Upper lobe of left lung (tissue), 6 donors: ENCODE measurements around the gene POLR2I. TPM values are rescaled to one million over a fixed set of nuclear protein-coding genes. Genes with fewer than 3 reads are reported as not detected.
"Not testable (repeated sequence)": the region's sequence is repeated elsewhere in the genome, so short reads cannot be mapped to it uniquely, and the experiment has no call there.

ENCODE experiments used
- ATAC-seq, 2 donors: fragments of 200-7000 bp; cut with Tn5 transposase; one replicate each; pipeline ENCODE4 v1.9.1; 2022; ENCODE audit warnings: mild to moderate bottlenecking in 2 of 2, moderate library complexity in 2 of 2; ENCODE audit not compliant: low FRiP score in 2 of 2
- DNase-seq, 2 donors: peaks; one replicate each; pipeline ENCODE4 v3.0.0-alpha.2; 2019 to 2020
- H3K27ac ChIP-seq, 4 donors: fragments of 200-600 bp; sonication (generic); one replicate each; pipeline ENCODE4 v1.5.1; 2016 to 2019
- H3K27me3 ChIP-seq, 4 donors: fragments of 200-600 bp; sonication (generic); one replicate each; pipeline ENCODE4 v1.5.1; 2017 to 2019
- H3K36me3 ChIP-seq, 4 donors: fragments of 200-600 bp; sonication (generic); one replicate each; pipeline ENCODE4 v1.5.1; 2016 to 2019
- H3K4me1 ChIP-seq, 4 donors: fragments of 200-600 bp; sonication (generic); one replicate each; pipeline ENCODE4 v1.5.1; 2018 to 2019
- H3K4me3 ChIP-seq, 4 donors: fragments of 200-600 bp; sonication (generic); one replicate each; pipeline ENCODE4 v1.5.1; 2017 to 2019; ENCODE audit warnings: mild to moderate bottlenecking in 2 of 4, moderate library complexity in 1 of 4
- H3K9me3 ChIP-seq, 4 donors: fragments of 200-600 bp; sonication (generic); one replicate each; pipeline ENCODE4 v1.5.1; 2018 to 2019
- EP300 ChIP-seq, 4 donors: sonication (generic); formaldehyde crosslinking; IDR thresholded peaks; one replicate each; pipeline ENCODE4 v1.5.1; 2017; ENCODE audit warnings: antibody characterized with exemption in 4 of 4, control low read depth in 2 of 4
- POLR2A ChIP-seq, 4 donors: fragments of 450-650 bp; IDR thresholded peaks; one replicate each; pipeline ENCODE4 v1.5.1; 2016 to 2017; ENCODE audit warnings: antibody characterized with exemption in 4 of 4, mild to moderate bottlenecking in 2 of 4
- POLR2AphosphoS5 ChIP-seq, 2 donors: sonication (generic); formaldehyde crosslinking; IDR thresholded peaks; one replicate each; pipeline ENCODE4 v1.5.1; 2017; ENCODE audit warnings: antibody characterized with exemption in 2 of 2
- WGBS, 2 donors: methylation state at CpG; one replicate each; pipeline ENCODE4 v1.1.5; 2017 to 2018; 5-methylcytosine and 5-hydroxymethylcytosine counted together
- total RNA-seq, 6 donors: library from RNA; depleted of rRNA in 4 of 6; stranded (reverse); fragments of >200 nt in 4 of 6; gene quantifications; one replicate each; pipeline versions ENCODE4 v1.1.0 to v1.2.1, GENCODE V29; 2016 to 2021
- TF ChIP-seq, protein P1 (sequence below), 6 experiments: fragments of 450-650 bp in 4 of 6; fragments of 200-600 bp in 2 of 6; sonication (generic) in 2 of 6; IDR thresholded peaks; one replicate each; pipeline ENCODE4 v1.5.1; 2016 to 2019; ENCODE audit warnings: antibody characterized with exemption in 6 of 6
- donor health status: DM: no; HTN: no; CAD: no; lungs with moderate emphysema.
- donor health status: DM: no; HTN: yes; CAD: no; lungs with severe emphysema.

Gene POLR2I
- total RNA-seq, 6 donors from 2014 or later, result 36.2 to 81.7 (median 53.7) TPM

- WGBS, 2 donors, result 63 to 64% methylated on average over 11 to 12 of the region's 12 CpGs
These were observed 22.4 kb upstream of the POLR2I start for GRCh38 chr19:36136964-36137686.

DNA sequence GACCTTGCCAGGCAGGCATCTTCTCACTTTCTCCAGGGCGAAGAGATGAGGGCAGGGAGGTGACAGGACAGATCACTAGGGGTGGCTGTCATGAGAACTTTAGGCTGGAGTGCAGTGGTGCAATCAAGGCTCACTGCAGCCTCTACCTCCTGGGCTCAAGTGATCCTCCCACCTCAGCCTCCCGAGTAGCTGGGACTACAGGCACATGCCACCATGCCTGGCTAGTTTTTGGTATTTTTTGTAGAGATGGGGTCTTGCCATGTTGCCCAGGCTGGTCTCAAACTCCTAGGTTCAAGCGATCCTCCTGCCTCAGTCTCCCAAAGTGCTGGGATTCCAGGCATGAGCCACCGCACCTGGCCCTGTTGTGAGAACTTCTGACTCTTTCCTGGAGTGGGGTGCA, 20.2 kb upstream of the POLR2I start:
- not testable (repeated sequence) for H3K4me3 ChIP-seq, H3K27me3 ChIP-seq, DNase-seq, H3K27ac ChIP-seq, ATAC-seq, H3K9me3 ChIP-seq, H3K36me3 ChIP-seq
- H3K4me1 ChIP-seq, result peaks cover 13 to 44% (median 35%) of the 10 kb centered on the region in 4 donors
- 85 to 97% methylated on average over 3 to 4 of the region's 4 CpGs for WGBS, 2 donors

More at GRCh38 chr19:36136964-36137686, 22.4 kb upstream of the POLR2I start:
- Histone ChIP-seq H3K4me1 (peaks cover 15 to 39% (median 31%) of the 10 kb centered on the region in 4 donors), H3K27ac (peak overlapping the region; percentile 61 to 80 (median 72)), H3K36me3 (peaks cover 0 to 5% (median 2%) of the 10 kb centered on the region in 4 donors), H3K4me3 (peak overlapping the region in 1 of 4 donors; percentile 17), H3K27me3 (no peaks in the 10 kb centered on the region), H3K9me3 (no peaks in the 10 kb centered on the region)
- TF ChIP-seq POLR2A (IDR thresholded peaks at IDR 0.05) (peak in 1 of 4 donors; percentile 48), POLR2AphosphoS5 (IDR thresholded peaks at IDR 0.05) (peak; percentile 23 to 60), EP300 (IDR thresholded peaks at IDR 0.05) (no peak)
- ATAC-seq, result peak in 1 of 2 donors; percentile 76
- DNase-seq, result peak in 1 of 2 donors; percentile 90

DNA sequence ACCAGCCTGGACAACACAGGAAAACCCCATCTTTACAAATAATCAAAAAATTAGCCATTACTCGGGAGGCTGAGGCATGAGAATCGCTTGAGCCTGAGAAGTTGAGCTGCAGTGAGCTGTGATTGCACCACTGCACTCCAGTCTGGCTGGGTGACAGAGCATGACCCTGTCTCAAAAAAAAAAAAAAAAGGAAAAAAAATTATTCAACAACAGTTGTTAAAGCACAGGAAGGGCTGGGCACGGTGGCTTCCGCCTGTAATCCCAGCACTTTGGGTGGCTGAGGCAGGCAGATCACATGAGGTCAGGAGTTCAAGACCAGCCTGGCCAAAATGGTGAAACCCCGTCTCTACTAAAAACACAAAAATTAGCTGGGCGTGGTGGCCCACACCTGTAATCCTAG, 16.5 kb upstream of the POLR2I start:
- H3K9me3 ChIP-seq, H3K36me3 ChIP-seq, ATAC-seq, H3K27me3 ChIP-seq, H3K4me3 ChIP-seq: not testable (repeated sequence)
- TF ChIP-seq POLR2AphosphoS5 (IDR thresholded peaks at IDR 0.05) (peak; percentile 33 to 46), EP300 (IDR thresholded peaks at IDR 0.05) (peak in 1 of 4 donors; percentile 27)
- WGBS, 2 donors, result 30 to 44% methylated on average over 6 of the region's 6 CpGs
- peak in 1 of 2 donors; percentile 71 for DNase-seq
- Histone ChIP-seq H3K27ac (peak overlapping the region in 3 of 4 donors; percentile 29 to 55 (median 30)), H3K4me1 (peaks cover 24 to 46% (median 38%) of the 10 kb centered on the region in 4 donors)

GRCh38 chr19:36128392-36128736, 13.7 kb upstream of the POLR2I start:
- peak in 1 of 2 donors; percentile 58 for ATAC-seq
- Histone ChIP-seq H3K9me3 (no peaks in the 10 kb centered on the region), H3K27ac (peak overlapping the region; percentile 91 to 96 (median 92)), H3K27me3 (no peaks in the 10 kb centered on the region), H3K36me3 (peaks cover 6 to 27% (median 22%) of the 10 kb centered on the region in 4 donors), H3K4me3 (peak overlapping the region; percentile 12 to 57 (median 50)), H3K4me1 (peaks cover 24 to 45% (median 37%) of the 10 kb centered on the region in 4 donors)
- TF ChIP-seq POLR2AphosphoS5 (IDR thresholded peaks at IDR 0.05) (no peak), EP300 (IDR thresholded peaks at IDR 0.05) (no peak), POLR2A (IDR thresholded peaks at IDR 0.05) (no peak)
- TF ChIP-seq, protein P1, sequence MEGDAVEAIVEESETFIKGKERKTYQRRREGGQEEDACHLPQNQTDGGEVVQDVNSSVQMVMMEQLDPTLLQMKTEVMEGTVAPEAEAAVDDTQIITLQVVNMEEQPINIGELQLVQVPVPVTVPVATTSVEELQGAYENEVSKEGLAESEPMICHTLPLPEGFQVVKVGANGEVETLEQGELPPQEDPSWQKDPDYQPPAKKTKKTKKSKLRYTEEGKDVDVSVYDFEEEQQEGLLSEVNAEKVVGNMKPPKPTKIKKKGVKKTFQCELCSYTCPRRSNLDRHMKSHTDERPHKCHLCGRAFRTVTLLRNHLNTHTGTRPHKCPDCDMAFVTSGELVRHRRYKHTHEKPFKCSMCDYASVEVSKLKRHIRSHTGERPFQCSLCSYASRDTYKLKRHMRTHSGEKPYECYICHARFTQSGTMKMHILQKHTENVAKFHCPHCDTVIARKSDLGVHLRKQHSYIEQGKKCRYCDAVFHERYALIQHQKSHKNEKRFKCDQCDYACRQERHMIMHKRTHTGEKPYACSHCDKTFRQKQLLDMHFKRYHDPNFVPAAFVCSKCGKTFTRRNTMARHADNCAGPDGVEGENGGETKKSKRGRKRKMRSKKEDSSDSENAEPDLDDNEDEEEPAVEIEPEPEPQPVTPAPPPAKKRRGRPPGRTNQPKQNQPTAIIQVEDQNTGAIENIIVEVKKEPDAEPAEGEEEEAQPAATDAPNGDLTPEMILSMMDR (IDR thresholded peaks at IDR 0.05), result no peak
- DNase-seq, result peak in 1 of 2 donors; percentile 39
- 8 to 10% methylated on average over 10 of the region's 10 CpGs for WGBS, 2 donors

- WGBS, 2 donors, result 77 to 83% methylated on average over 9 of the region's 9 CpGs
- TF ChIP-seq, protein P1 (IDR thresholded peaks at IDR 0.05), result no peak
- no peak for TF ChIP-seq EP300 (IDR thresholded peaks at IDR 0.05)
- TF ChIP-seq POLR2A (IDR thresholded peaks at IDR 0.05), result no peak
- TF ChIP-seq POLR2AphosphoS5 (IDR thresholded peaks at IDR 0.05), result no peak
- H3K4me1 ChIP-seq, result peaks cover 15 to 24% (median 20%) of the 10 kb centered on the region in 4 donors
- H3K4me3 ChIP-seq, result no peak overlapping the region
- DNase-seq (no peak), ATAC-seq (no peak)
- peaks cover 6 to 54% (median 40%) of the 10 kb centered on the region in 4 donors for H3K36me3 ChIP-seq
- H3K27ac ChIP-seq, result no peak overlapping the region
- H3K27me3 ChIP-seq, result no peaks in the 10 kb centered on the region
- H3K9me3 ChIP-seq, result no peaks in the 10 kb centered on the region
These were observed 10.9 kb upstream of the POLR2I start for GRCh38 chr19:36125557-36125956.

- peak in 1 of 2 donors; percentile 7 for ATAC-seq
- H3K4me1 ChIP-seq, result peaks cover 0 to 8% (median 5%) of the 10 kb centered on the region in 4 donors
- H3K36me3 ChIP-seq, result peaks cover 9 to 92% (median 52%) of the 10 kb centered on the region in 4 donors
- DNase-seq, result peak in 1 of 2 donors; percentile 77
- no peak overlapping the region for H3K27ac ChIP-seq
- no peaks in the 10 kb centered on the region for H3K27me3 ChIP-seq
- 81 to 84% methylated on average over 36 to 43 of the region's 49 CpGs for WGBS, 2 donors
- TF ChIP-seq POLR2A (IDR thresholded peaks at IDR 0.05) (no peak), POLR2AphosphoS5 (IDR thresholded peaks at IDR 0.05) (no peak), EP300 (IDR thresholded peaks at IDR 0.05) (no peak)
- TF ChIP-seq, protein P1 (IDR thresholded peaks at IDR 0.05), result no peak
- no peaks in the 10 kb centered on the region for H3K9me3 ChIP-seq
- no peak overlapping the region for H3K4me3 ChIP-seq
These were observed 6.9 kb upstream of the POLR2I start for GRCh38 chr19:36121486-36122124.
